HG02763 (cell line): ENCODE results near the gene AMFR.

Source experiments
- ATAC-seq: cut with Tn5 transposase; IDR thresholded peaks from one replicate; pipeline ENCODE4 v1.9.1; 2021; ENCODE audit warnings: mild to moderate bottlenecking, moderate library complexity; ENCODE audit not compliant: unreplicated experiment

Gene AMFR

DNA sequence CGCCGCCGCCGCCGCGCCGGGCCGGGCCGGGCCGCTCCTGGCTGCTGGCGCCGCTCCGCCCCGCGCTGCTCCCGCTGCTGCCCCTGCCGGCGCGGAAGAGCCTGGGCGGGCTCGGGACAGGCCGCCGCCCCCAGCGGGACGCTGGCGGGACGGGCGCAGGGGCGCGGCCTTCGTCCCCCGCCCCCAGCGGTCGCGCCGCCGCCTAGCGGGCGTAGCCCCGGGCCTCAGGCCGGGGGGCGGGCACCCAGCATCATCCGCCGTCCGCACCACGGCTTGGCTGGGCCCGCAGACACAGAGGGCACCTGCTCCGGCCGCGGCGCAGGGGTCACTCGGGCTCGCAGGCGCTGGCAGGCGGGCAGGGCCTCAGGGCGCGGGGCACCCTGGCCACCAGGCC lies at the start of gene AMFR:
TSS of gene AMFR (minus strand) at position 107 of the 394 bp plus-strand sequence. CDS start 218 bp downstream, outside the sequence.
- ATAC-seq, result peak; percentile 80

DNA sequence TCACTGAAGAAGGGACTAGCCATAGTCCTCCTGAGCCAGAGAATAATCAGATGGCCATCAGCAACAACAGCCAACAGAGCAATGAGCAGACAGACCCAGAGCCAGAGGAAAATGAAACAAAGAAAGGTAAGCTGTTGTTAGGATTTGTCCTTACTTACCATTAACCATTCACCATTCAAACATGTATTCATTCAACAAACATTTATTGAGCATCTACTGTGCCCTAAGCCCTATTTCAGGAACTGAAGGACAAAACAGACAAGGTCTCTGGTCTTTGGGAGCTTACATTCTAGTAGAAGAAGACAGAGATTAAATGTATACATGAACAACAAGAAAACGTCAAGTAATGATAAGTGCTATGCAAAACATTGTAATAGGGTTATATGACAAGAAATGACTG lies 45.3 kb upstream of the AMFR start:
- ATAC-seq, result no peak

DNA sequence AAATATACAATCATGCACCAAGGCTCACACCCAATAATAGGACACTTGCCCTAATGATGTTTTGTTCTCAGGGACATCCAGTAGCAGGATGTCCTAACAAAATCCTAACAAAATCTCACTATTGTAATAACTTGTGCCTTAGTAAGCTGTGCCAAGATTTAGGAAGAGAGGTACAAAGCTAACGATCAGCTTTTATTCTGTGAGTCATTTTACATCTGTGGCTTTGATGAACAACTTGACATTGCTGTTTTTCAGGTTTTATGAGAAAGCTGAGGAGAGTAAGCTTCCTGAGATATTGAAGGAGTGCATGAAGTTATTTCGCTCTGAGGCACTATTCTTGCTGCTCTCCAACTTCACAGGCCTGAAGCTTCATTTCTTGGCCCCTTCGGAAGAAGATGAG lies 44.9 kb upstream of the AMFR start:
- no peak for ATAC-seq

DNA sequence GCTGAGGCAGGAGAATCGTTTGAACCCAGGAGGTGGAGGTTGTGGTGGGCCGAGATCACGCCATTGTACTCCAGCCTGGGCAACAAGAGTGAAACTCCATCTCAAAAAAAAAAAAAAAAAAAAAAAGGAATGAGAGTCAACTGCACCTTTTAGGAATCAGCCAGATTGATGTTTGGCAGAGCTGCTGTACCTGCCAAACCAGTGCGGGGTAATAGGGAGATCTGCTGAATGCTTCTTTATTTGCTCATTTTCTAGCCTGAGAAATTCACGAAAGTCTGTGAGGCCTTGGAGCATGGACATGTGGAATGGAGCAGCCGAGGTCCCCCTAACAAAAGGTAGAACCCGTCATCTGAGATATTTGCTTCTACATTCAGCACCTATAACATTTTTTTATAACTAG lies 44.4 kb upstream of the AMFR start:
- ATAC-seq, result no peak

DNA sequence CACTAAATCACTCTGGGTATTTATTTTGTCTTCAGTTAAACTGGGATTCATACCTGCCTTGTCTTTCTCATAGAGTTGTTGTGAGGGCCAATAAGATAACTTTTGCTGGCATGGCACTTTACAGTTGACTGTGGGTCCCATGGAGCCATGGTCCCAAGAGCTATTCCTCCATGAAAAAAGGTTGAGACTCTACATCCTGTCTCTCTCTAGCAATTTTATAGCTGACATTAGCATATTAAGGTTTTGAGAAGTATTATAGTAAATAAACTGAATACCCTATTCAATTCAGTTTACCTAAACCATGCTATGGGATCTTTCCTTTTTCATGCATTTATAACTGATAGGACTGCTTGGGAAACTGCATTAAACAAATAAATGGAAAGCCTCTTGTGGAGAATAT lies 43.5 kb upstream of the AMFR start:
- ATAC-seq, result no peak

DNA sequence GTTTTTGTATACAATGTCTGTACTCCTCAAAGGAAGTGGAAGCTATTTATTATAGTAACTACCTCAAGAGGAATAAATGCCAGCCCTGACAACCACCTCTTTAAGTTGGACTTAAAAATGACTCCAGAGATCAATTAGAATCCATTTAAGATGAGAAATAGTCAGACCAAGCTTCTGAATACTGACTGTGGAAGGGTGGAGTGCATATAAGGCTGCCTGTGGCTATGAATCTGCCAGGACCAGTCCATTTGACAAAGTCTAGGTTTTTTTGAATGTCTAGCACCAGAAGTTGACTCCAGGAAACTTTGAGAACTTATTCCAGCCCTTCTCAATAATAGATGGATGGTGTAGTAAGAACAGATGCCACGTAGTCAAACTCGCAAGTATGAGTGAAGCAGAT lies 41.0 kb upstream of the AMFR start:
- ATAC-seq, result no peak

DNA sequence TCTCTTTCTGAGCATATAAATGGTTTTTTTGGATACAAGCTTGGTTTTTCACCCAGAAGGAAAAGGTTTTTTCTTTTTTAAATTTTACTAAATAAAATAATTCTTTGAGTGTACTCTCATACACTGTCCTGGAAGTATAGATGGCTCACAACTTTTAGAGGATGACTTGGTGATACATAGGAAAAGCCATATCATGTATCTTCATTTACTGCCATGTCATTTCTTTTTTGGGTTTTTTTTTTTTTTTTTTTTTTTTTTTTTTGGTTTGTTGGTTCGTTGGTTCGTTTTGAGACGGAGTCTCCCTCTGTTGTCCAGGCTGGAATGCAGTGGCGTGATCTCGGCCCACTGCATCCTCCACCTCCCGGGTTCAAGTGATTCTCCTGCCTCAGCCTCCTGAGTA lies 37.8 kb upstream of the AMFR start:
- no peak for ATAC-seq

DNA sequence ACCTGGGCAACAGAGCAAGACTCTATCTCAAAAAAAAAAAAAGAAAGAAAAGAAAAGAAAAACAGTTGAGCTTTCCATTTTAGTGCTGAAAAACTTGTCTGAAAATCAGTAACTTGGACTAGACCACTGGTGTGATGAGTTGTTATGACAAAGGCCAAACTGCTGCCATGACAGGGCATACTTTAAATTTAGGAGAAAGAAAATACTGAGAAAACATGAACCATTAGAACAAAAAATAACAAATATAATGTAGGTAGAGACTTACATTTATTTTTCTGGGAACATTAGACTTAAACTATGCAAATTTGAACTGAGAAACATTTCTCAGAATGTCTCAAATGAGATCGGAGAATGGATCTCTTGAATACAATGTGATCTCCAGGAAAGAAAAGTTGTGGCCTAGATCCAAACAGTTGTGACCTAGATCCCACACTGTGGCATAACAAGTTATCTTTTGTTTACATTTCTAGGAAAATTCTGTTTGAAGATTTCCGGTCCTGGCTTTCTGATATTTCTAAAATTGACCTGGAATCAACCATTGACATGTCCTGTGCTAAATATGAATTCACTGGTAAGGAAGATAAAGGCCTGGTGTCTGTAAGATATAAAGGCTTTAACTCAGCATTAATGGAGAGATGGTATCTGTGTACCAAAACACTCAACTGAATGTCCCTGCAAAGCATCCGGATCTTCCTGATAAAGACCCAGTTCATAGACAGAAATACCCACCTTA lies 36.9 kb upstream of the AMFR start:
- ATAC-seq, result no peak

DNA sequence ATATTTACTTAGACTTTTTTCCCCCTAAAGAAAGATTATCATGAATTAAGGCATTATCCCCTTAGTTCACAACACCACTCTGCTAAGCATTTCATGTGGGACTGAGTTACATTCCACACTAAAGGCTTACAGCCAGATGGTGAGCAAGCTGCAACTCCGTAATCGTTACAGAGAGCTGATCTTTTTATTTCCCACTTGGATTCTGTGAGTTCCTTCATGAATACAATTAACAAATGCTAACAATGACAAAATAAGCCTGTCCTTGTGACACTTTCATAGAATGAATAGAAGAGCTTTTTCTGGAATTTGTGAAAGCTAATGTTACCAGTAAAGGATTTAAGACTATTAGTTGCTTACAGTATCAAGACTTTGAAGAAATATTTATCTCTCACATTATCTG lies 34.8 kb upstream of the AMFR start:
- no peak for ATAC-seq

DNA sequence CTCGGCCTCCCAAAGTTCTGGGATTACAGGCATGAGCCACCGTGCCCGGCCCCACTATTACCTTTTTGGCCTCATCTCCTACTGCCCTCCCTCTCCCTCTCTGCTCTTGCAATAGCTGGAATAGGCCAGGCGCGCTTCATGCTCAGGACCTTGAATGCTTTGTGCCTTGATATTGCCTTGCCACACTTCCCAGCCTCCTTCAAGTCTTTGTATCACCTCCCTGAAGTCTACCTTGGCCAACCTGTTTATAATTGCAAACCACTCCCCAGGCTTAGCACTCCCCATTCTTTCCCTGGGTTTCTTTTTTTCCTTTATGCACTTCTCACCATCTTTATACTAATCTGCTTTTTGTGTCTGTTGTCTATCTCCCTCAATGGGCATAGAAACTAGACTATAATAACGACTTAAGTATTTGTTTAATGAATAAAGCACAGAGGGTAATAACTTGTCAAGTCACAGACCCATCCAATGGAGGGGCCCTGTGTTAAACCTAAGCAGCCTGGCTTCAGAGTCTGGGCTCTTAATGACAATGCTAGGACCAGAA lies 32.7 kb upstream of the AMFR start:
- ATAC-seq, result no peak

DNA sequence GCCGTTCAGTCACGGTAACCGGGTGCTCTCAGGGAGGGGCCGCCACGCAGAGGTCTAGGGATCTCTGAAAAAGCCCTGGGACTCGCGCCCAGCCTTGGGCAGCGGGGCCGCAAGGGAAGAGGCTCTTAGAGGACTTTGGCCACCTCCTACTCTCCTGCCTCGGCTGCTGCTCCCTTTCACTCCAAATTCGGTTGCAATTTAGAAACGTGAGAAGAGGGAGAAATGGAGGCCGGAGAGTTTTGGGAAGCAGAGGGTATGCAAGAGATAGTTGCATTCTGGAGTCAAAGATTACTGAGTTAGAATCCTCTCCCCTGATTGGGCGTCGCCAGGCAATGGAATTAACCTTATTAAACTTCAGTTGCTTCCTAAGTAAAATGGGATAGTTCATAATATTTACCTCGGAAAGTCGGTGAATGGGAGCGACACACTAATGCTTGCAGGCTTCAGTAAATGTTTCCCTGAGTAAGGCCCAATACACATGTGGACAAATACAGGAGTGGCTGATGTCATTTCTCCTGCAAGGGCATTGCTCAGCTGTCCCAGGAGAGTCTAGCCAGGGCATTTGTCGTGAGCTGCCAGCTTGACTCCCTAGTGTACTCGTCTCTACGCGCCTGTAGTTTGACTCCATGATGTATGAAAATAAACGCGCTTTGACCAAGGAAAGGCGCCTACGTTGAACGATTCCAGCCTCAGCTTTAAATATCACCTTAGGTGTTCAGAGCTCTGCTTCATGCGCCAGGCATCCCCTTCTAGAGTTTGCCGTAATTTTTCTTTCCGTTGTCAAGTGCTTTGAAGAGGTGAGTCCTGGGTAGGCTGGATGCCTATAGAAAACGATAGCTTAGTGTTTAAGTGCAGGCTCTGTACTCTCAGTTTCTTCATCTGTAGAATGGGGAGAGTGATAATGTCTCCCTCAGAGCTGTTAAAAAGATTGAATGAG lies 26.7 kb upstream of the AMFR start:
- ATAC-seq, result peak; percentile 30

DNA sequence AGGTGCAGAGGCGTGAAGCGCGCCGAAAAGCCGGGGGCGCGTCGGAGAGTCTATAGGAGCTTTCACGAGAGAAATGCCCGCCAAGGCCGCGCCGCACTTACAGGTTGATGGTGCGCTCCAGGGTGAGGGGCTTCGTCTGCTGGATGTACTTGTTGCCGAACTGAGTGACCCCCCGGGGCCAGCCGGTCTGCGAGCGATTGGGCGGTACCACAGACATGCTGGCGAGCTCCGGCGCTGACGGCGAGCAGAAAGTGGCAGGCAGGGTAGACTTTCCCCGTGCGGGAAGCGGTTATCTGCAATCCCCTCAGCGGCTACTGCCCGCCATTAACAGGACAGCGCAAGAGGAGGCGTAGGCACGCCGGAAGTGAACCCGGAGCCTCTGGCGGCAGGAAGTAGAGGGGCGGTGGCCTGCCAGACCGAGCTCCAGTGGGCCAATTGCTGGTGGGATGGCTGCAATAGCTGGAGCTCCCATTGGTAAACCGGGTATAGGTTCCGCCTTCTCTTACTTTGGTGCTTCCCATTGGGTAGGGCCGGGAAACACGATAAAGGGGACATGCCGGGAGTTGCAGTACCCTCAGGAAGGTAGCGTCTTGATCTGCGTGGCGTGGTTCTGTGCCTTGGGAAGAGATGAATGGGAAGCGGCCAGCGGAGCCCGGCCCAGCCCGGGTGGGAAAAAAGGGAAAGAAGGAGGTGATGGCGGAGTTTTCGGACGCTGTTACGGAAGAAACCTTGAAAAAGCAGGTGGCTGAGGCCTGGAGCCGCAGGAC lies 25.8 kb upstream of the AMFR start, which contains the start of the genes NUDT21 and OGFOD1:
TSS of gene NUDT21 (minus strand) at position 347 of the 767 bp plus-strand sequence. CDS start at position 217, 130 bp downstream.
TSS of gene OGFOD1 (plus strand) at position 569 of the 767 bp plus-strand sequence. CDS start at position 628, 59 bp downstream.
- peak; percentile 98 for ATAC-seq

DNA sequence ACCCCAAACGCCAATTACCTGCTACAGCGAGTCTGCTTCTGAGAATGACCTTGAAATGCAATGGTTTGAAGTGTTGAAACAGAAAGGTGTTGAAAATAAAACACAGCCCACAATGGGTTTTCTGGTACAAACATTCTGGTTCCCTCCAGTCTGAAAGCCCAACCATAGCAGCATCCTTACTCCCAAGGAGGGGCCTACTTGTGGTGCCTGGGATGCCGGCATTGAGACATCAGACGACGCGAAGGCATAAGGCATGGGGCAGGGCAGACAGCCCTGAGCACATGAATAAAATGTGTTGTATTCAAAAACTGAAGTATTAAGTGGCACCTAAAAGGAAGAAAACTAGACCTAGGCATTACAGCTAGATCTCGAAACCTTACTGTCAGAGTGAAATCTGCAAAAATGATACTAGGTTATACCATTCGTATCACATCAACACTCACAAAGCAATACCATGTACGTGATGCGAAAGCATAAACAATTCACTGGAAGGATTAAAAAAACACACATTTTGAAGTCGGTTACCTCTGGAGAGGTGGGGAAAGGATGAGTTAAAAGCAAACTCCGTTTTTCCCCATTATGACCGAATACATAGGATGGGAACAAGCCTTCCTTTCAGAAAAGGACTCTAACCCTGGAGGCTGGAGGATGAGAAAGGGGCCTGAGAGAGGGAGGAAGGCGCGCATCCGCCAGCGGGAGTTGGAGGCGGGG lies 25.1 kb upstream of the AMFR start:
- ATAC-seq, result no peak

DNA sequence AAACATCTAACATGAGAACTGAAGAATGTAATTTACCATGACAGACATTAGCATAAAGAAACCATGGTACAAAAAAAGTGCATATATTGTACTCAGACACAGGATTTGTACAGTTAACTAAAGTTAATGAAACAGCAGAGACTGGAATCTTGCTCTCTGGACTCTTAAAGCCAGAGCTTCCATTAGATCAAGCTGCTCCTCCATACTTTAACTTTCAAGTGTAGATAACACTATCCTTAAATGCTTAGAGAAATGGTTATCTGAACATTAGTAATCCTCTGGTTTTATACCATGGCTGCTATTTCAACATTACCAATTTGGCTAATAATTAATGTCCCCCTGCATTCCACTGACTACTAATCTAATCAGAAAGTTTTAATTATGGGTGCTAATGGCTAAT lies 22.7 kb upstream of the AMFR start:
- ATAC-seq, result no peak

DNA sequence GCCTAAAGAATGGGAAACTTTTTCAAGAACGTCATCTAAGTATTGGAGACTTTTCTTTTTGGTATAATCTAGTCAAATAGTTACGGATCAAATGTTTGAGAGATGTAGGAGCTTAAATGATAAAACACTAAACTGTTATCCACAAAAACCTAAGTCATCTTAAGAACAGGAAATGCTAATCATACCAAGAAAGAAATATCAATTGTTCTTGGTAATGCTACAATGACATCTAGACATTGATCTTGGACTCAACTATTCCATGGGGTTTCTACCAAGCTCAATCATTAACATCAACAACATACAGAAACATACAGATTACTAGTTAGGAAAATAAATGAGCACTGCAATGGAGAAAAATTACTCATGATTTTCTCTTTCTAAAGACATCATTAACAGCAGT lies 21.9 kb upstream of the AMFR start:
- no peak for ATAC-seq

DNA sequence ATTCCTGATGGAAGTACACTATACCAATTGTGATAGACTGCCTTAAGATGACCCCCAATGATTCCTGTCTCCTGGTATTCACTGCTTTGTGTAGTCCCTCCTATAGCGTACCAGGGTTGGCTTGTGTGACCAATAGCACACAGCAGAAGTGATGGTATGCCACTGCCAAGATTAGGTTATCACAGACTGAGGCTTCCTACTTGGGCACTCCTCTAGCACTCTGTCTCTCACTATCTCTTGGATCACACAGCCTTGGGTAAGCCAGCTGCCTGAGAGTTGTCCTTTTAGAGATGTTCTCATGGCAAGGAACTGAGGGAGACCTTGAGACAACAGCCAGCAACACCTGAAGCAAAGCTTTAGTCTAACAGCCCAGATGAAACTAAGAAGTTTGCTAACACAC lies 12.7 kb upstream of the AMFR start:
- ATAC-seq, result no peak

DNA sequence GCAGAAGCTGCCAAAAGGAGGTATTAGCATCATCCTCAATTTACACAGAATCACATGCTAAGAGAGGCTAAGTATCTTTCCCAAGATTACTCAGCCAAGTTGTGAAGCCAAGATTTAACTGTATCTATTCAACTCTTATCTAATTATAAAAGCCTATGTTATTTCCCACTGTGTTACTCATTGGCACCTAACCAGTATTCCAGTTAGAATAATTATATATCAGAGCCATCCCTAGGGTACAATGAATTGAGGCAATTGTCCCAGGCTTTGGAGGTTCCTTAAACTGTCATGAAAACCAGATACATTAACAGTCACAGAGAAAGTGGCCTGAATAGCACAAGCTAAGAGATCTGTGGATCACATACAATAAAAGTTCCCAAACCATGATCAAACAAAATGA lies 10.9 kb upstream of the AMFR start:
- no peak for ATAC-seq

DNA sequence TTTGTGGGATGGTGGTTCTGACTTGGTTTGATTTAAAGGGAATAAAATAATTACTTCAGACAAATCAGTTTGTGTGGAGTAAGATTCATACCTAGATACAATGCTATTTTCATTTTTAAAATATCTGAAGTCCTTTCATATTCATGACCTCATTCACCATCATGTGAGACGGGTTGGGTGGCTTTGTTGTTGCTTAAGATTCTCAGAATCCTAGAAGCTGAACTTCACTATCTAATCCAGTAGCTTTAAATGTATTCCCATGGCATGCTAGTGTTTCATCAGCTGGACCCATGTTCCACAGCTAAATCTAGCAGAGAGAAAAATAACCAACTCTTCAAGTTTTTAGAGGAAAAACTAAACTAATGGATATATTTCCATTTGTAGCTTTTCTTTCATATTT lies 2.7 kb upstream of the AMFR start:
- no peak for ATAC-seq

DNA sequence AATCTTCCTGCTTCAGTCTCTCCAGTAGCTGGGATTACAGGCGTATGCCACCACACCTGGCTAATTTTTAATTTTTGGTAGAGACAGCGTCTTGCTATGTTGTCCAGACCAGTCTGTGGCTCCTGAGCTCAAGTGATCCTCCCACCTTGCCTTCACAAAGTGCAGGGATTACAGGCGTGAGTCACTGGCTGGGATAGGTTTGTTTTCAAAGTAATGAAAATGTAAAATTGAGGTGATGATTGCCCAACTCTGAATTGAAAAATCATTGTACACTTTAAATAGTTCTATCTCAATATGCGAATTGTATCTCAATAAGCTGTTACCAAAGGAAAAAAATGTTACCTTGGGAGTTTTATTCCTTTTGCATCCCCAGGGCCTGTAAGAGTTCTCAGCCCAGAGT lies 1.2 kb upstream of the AMFR start:
- ATAC-seq, result no peak

DNA sequence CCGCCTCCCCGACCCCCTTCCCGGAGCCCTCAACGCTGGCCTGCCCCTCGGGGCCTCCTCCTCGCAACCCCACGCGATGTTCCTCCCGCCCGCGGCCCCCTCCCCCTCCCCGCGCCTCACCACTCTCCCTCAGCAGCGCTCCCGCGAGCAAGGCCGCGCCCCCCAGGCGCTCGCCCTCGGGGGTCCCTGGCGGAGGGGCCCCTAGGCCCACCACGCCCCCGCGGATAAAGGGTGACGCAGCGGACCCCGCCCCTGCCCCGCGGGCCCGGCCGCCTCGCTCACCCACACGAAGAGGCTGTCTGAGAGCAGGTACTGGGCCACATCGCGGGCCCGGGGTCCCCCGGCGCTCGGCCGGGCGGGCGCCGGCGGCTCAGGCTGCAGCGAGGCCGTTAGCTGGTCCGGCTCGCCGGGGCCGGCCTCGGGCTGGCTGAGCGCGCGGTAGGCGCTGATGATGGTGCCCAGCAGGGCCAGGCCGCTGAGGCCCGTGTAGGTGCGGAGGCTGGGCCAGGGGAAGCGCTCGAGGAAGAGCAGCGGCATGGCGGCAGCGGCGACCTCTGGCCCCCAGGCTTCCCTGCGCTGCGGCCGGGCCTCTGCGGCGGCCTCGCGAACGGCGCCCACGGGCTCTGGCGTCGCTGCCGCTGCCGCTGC lies 430 bp downstream of the AMFR start:
- ATAC-seq, result peak; percentile 32
